Stimulated activated CD4-positive, alpha-beta T cell treated with anti-CD3 and anti-CD28 coated beads, Interleukin-15, amount 100 ng/mL, for 48 hours (primary cell): Measurements from ENCODE around the gene ZNF507.
A peak's percentile ranks its signal among the peaks of the same experiment; 100 is the strongest.

Experiments used
- DNase-seq, 2 donors: peaks; one replicate each; pipeline ENCODE4 v3.0.0-alpha.2; 2020; ENCODE audit warnings: low read depth in 2 of 2

ZNF507 gene

GRCh38 chr19:32345261-32346207 is at the start of gene ZNF507:
TSS of gene ZNF507 (plus strand) at chr19:32345610. CDS start at chr19:32352831, 7,221 bp downstream.
- peak; percentile 67 to 82 for DNase-seq

GRCh38 chr19:32296694-32297093 is 48.7 kb upstream of the ZNF507 start:
- no peak for DNase-seq

- DNase-seq = no peak
Observed at GRCh38 chr19:32302778-32303177, 42.6 kb upstream of the ZNF507 start.

- DNase-seq = no peak
Observed at GRCh38 chr19:32303193-32303592, 42.2 kb upstream of the ZNF507 start.

GRCh38 chr19:32307591-32307990 is 37.8 kb upstream of the ZNF507 start:
- DNase-seq = no peak

- DNase-seq = no peak
Observed at GRCh38 chr19:32308431-32309077, 36.9 kb upstream of the ZNF507 start.

GRCh38 chr19:32309711-32310390 is 35.6 kb upstream of the ZNF507 start:
- DNase-seq = no peak

- DNase-seq = no peak
Observed at GRCh38 chr19:32311371-32311770, 34.0 kb upstream of the ZNF507 start.

GRCh38 chr19:32313569-32314265 is 31.7 kb upstream of the ZNF507 start:
- no peak for DNase-seq

GRCh38 chr19:32316034-32316433 is 29.4 kb upstream of the ZNF507 start:
- no peak for DNase-seq

- no peak for DNase-seq
Observed at GRCh38 chr19:32317086-32317485, 28.3 kb upstream of the ZNF507 start.

GRCh38 chr19:32318884-32319520 is 26.4 kb upstream of the ZNF507 start:
- DNase-seq = no peak

GRCh38 chr19:32322541-32322940 is 22.9 kb upstream of the ZNF507 start:
- DNase-seq = no peak

GRCh38 chr19:32324631-32325285 is 20.7 kb upstream of the ZNF507 start:
- no peak for DNase-seq

GRCh38 chr19:32330213-32330857 is 15.1 kb upstream of the ZNF507 start:
- no peak for DNase-seq

- no peak for DNase-seq
Observed at GRCh38 chr19:32333227-32333626, 12.2 kb upstream of the ZNF507 start.

- no peak for DNase-seq
Observed at GRCh38 chr19:32336259-32337083, 8.9 kb upstream of the ZNF507 start.

GRCh38 chr19:32337084-32337808 is 8.2 kb upstream of the ZNF507 start:
- DNase-seq = no peak

- DNase-seq = no peak
Observed at GRCh38 chr19:32339423-32339822, 6.0 kb upstream of the ZNF507 start.
